NCI-H748 (cell line): ENCODE measurements around the gene PTPRJ.
A peak's percentile ranks its signal among the peaks of the same experiment; 100 is the strongest.

Experiments used
- DNase-seq: peaks from one replicate; lab custom pipeline; 2025; ENCODE audit not compliant: unreplicated experiment; lab: John Stamatoyannopoulos, UW

The PTPRJ gene

GRCh38 chr11:47967577-47968525 lies 12.5 kb upstream of the PTPRJ start:
- no peak for DNase-seq

- no peak for DNase-seq
Observed at GRCh38 chr11:47969401-47969800, 11.0 kb upstream of the PTPRJ start.

GRCh38 chr11:47971501-47971900 lies 8.9 kb upstream of the PTPRJ start:
- peak; percentile 31 for DNase-seq

GRCh38 chr11:47973173-47973572 lies 7.2 kb upstream of the PTPRJ start:
- no peak for DNase-seq

- no peak for DNase-seq
Observed at GRCh38 chr11:47976931-47977330, 3.4 kb upstream of the PTPRJ start.

GRCh38 chr11:47977623-47978022 lies 2.7 kb upstream of the PTPRJ start:
- DNase-seq, result no peak

- peak; percentile 26 for DNase-seq
Observed at GRCh38 chr11:47979378-47980087, 826 bp upstream of the PTPRJ start.

GRCh38 chr11:47980907-47981621 lies 705 bp downstream of the PTPRJ start:
- peak; percentile 72 for DNase-seq

GRCh38 chr11:47981667-47982404 lies 1.5 kb downstream of the PTPRJ start:
- DNase-seq, result no peak

GRCh38 chr11:47982616-47983015 lies 2.3 kb downstream of the PTPRJ start:
- DNase-seq, result no peak

GRCh38 chr11:47983464-47984397 lies 3.4 kb downstream of the PTPRJ start:
- no peak for DNase-seq

- DNase-seq, result no peak
Observed at GRCh38 chr11:47986219-47986618, 5.9 kb downstream of the PTPRJ start.

GRCh38 chr11:47986742-47987141 lies 6.4 kb downstream of the PTPRJ start:
- DNase-seq, result no peak

- DNase-seq, result no peak
Observed at GRCh38 chr11:47987310-47987709, 7.0 kb downstream of the PTPRJ start.

GRCh38 chr11:47987781-47988180 lies 7.4 kb downstream of the PTPRJ start:
- DNase-seq, result no peak

- no peak for DNase-seq
Observed at GRCh38 chr11:47989779-47990178, 9.4 kb downstream of the PTPRJ start.

- peak; percentile 61 for DNase-seq
Observed at GRCh38 chr11:47991266-47991830, 11.0 kb downstream of the PTPRJ start.

GRCh38 chr11:47991894-47992293 lies 11.5 kb downstream of the PTPRJ start:
- no peak for DNase-seq
